Activated CD8-positive, alpha-beta T cell treated with anti-CD3 and anti-CD28 coated beads for 36 hours (primary cell): ENCODE measurements around the gene RIN3. TPM values are rescaled to one million over a fixed set of nuclear protein-coding genes. Genes with fewer than 3 reads are reported as not detected.

Experiments used
- ATAC-seq: fragments of 200-7000 bp; cut with Tn5 transposase; one replicate; pipeline ENCODE4 v1.10.0; 2021; ENCODE audit warnings: mild to moderate bottlenecking, moderate library complexity
- CTCF ChIA-PET: fragments of 350-600 bp; sonication (Branson Sonifier 250); formaldehyde crosslinking; loops from one replicate; lab custom pipeline; 2021; ENCODE audit warnings: antibody characterized with exemption; lab: Charles Lee
- POLR2A ChIA-PET: fragments of 350-600 bp; sonication (Branson Sonifier 250); formaldehyde crosslinking; loops from one replicate; lab custom pipeline; 2021; ENCODE audit warnings: antibody characterized with exemption; lab: Charles Lee
- DNase-seq: peaks from one replicate; pipeline ENCODE4 v3.0.0-alpha.2; 2020
- H3K27ac Mint-ChIP-seq: one replicate; pipeline ENCODE4 v1.8.0; 2021; ENCODE audit warnings: mild to moderate bottlenecking, mixed read lengths
- H3K27me3 Mint-ChIP-seq: one replicate; pipeline ENCODE4 v1.8.0; 2021; ENCODE audit warnings: mixed read lengths
- H3K36me3 Mint-ChIP-seq: one replicate; pipeline ENCODE4 v1.8.0; 2021; ENCODE audit warnings: low read depth, mixed read lengths
- H3K4me1 Mint-ChIP-seq: one replicate; pipeline ENCODE4 v1.8.0; 2021; ENCODE audit warnings: low read depth, mixed read lengths
- H3K4me3 Mint-ChIP-seq: one replicate; pipeline ENCODE4 v1.8.0; 2021; ENCODE audit warnings: mild to moderate bottlenecking, moderate library complexity, mixed read lengths
- H3K9me3 Mint-ChIP-seq: one replicate; pipeline ENCODE4 v1.8.0; 2021; ENCODE audit warnings: mixed read lengths
- intact Hi-C: fragments of 100-400 bp; cut with micrococcal nuclease; formaldehyde crosslinking; loops from one replicate; pipeline ENCODE4 v1.10.0; 2022
- total RNA-seq, 2 experiments: library from RNA; stranded (reverse); gene quantifications; one replicate each; pipeline ENCODE4 v1.2.3, GENCODE V29; 2021
- TF ChIP-seq, protein P1 (sequence below): fragments of 200-600 bp; IDR thresholded peaks from one replicate; pipeline ENCODE4 v1.8.0; 2022; ENCODE audit warnings: antibody characterized with exemption, mild to moderate bottlenecking

The RIN3 gene
- total RNA-seq, 2 experiments from 2014 or later: 61.3 to 62.4 TPM

- CTCF ChIA-PET: interaction anchor here (0.9 to 1.7 kb wide), 5 partner anchors 15 to 166 kb away, joined by 3 to 5 read pairs (median 3); no protein-coding TSS in a partner anchor
- peak overlapping the region; percentile 66 for H3K4me3 Mint-ChIP-seq
- POLR2A ChIA-PET: interaction anchor here (1.1 to 5.8 kb wide), 6 partner anchors 10 to 53 kb away, joined by 3 to 34 read pairs (median 6); no protein-coding TSS in a partner anchor
Measured at GRCh38 chr14:92515546-92516343, 2.2 kb downstream of the RIN3 start.

GRCh38 chr14:92516344-92516965 lies 2.9 kb downstream of the RIN3 start:
- DNase-seq (no peak), ATAC-seq (no peak)
- Mint-ChIP-seq H3K27ac (peak overlapping the region; percentile 95), H3K36me3 (peaks cover 39% of the 10 kb centered on the region), H3K27me3 (no peaks in the 10 kb centered on the region), H3K4me1 (peaks cover 58% of the 10 kb centered on the region), H3K4me3 (peak overlapping the region; percentile 66), H3K9me3 (peaks cover 6% of the 10 kb centered on the region)
- ChIA-PET CTCF (interaction anchor here (0.9 to 1.7 kb wide), 5 partner anchors 15 to 97 kb away, joined by 3 to 5 read pairs (median 3); no protein-coding TSS in a partner anchor), POLR2A (interaction anchor here (1.0 to 5.8 kb wide), 6 partner anchors 9 to 50 kb away, joined by 3 to 34 read pairs (median 5); no protein-coding TSS in a partner anchor)
- TF ChIP-seq, protein P1, sequence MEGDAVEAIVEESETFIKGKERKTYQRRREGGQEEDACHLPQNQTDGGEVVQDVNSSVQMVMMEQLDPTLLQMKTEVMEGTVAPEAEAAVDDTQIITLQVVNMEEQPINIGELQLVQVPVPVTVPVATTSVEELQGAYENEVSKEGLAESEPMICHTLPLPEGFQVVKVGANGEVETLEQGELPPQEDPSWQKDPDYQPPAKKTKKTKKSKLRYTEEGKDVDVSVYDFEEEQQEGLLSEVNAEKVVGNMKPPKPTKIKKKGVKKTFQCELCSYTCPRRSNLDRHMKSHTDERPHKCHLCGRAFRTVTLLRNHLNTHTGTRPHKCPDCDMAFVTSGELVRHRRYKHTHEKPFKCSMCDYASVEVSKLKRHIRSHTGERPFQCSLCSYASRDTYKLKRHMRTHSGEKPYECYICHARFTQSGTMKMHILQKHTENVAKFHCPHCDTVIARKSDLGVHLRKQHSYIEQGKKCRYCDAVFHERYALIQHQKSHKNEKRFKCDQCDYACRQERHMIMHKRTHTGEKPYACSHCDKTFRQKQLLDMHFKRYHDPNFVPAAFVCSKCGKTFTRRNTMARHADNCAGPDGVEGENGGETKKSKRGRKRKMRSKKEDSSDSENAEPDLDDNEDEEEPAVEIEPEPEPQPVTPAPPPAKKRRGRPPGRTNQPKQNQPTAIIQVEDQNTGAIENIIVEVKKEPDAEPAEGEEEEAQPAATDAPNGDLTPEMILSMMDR: no peak
- intact Hi-C loops: loop anchor here (2.0 kb wide), 1 partner anchor 14 kb away; no protein-coding TSS in a partner anchor

More at GRCh38 chr14:92515546-92516343, 2.2 kb downstream of the RIN3 start:
- Mint-ChIP-seq H3K36me3 (peaks cover 32% of the 10 kb centered on the region), H3K27ac (peak overlapping the region; percentile 95), H3K27me3 (no peaks in the 10 kb centered on the region), H3K9me3 (peaks cover under 1% of the 10 kb centered on the region), H3K4me1 (peaks cover 51% of the 10 kb centered on the region)
- DNase-seq: no peak
- intact Hi-C loops: loop anchor here (2.0 kb wide), 1 partner anchor 15 kb away; no protein-coding TSS in a partner anchor
- no peak for ATAC-seq
- TF ChIP-seq, protein P1: no peak

- Mint-ChIP-seq H3K4me1 (peaks cover 62% of the 10 kb centered on the region), H3K4me3 (peak overlapping the region; percentile 66), H3K27me3 (no peaks in the 10 kb centered on the region), H3K27ac (peak overlapping the region; percentile 95), H3K9me3 (peaks cover 7% of the 10 kb centered on the region), H3K36me3 (peaks cover 44% of the 10 kb centered on the region)
- TF ChIP-seq, protein P1: no peak
- DNase-seq (peak; percentile 80), ATAC-seq (peak; percentile 58)
- CTCF ChIA-PET: interaction anchor here (1.1 kb wide), 3 partner anchors 14 to 85 kb away, joined by 3 to 4 read pairs (median 3); no protein-coding TSS in a partner anchor
- intact Hi-C loops: loop anchor here (2.0 kb wide), 1 partner anchor 14 kb away; no protein-coding TSS in a partner anchor
- POLR2A ChIA-PET: interaction anchor here (1.0 to 5.8 kb wide), 7 partner anchors 9 to 49 kb away, joined by 3 to 34 read pairs (median 6); no protein-coding TSS in a partner anchor
Measured at GRCh38 chr14:92516966-92517506, 3.5 kb downstream of the RIN3 start.

GRCh38 chr14:92517761-92518160 lies 4.2 kb downstream of the RIN3 start:
- Mint-ChIP-seq H3K4me1 (peaks cover 65% of the 10 kb centered on the region), H3K36me3 (peaks cover 50% of the 10 kb centered on the region), H3K9me3 (peaks cover 7% of the 10 kb centered on the region), H3K4me3 (peak overlapping the region; percentile 7), H3K27ac (peak overlapping the region; percentile 95), H3K27me3 (no peaks in the 10 kb centered on the region)
- DNase-seq (no peak), ATAC-seq (no peak)
- ChIA-PET CTCF (interaction anchor here (1.4 kb wide), 1 partner anchor 13 kb away, joined by 3 read pairs; no protein-coding TSS in a partner anchor), POLR2A (interaction anchor here (2.2 to 5.8 kb wide), 3 partner anchors 8 to 18 kb away, joined by 6 to 34 read pairs (median 31); no protein-coding TSS in a partner anchor)
- intact Hi-C loops: loop anchor here (2.0 kb wide), 1 partner anchor 13 kb away; no protein-coding TSS in a partner anchor
- TF ChIP-seq, protein P1: no peak
